ENCODE results near the gene SCAPER.
"Not testable (repeated sequence)": the region's sequence is repeated elsewhere in the genome, so short reads cannot be mapped to it uniquely, and the experiment has no call there.

Gene SCAPER

DNA sequence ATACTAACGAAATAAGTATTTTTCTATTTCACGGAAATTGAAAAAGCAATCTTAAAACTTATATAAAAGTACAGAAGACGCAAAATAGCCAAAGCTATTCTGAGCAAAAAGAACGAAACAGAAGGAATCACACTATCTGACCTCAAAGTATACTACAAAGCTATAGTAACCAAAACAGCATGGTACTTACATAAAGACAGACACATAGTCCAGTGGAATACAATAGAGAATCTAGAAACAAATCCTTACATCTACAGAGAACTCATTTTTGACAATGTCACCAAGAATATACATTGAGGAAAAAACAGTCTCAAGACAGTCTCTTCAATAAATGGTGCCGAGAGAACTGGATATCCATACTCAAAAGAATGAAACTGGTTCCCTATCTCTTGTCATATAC lies 322.6 kb downstream of the SCAPER start:
- in situ Hi-C loops (cut with MboI; ENCODE audit: low sequenced_read_pairs) = no loop called here

DNA sequence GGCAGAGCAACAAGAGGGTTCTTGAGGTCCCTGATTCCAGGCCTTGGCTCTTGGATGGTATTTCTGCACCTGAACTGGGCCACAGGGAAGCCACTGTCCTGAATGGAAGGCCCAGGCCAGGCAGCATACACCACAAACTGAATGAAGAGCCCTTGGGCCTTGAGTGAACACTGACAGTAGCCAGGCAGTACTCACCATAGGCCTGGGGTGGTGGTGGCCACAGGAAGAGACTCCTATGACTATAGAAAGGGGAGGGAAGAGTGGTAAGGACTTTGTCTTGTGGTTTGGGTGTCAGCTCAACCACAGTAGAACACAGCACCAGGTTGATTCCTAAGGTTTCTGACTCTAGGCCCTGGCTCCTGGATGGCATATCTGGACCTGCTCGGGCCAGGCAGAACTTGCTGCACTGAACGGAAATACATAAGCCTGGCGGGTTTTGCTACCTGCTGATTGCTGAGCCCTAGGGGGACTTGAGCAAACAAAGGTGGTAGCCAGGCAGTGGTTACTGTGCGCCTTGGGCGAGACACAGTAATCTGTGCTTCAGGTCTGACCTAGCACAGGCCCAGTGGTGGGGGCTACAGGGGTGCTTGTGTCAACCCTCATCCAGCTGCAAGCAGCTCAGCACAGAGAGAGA lies 327.1 kb downstream of the SCAPER start:
- in situ Hi-C loops (cut with MboI; ENCODE audit: low sequenced_read_pairs) = no loop called here

DNA sequence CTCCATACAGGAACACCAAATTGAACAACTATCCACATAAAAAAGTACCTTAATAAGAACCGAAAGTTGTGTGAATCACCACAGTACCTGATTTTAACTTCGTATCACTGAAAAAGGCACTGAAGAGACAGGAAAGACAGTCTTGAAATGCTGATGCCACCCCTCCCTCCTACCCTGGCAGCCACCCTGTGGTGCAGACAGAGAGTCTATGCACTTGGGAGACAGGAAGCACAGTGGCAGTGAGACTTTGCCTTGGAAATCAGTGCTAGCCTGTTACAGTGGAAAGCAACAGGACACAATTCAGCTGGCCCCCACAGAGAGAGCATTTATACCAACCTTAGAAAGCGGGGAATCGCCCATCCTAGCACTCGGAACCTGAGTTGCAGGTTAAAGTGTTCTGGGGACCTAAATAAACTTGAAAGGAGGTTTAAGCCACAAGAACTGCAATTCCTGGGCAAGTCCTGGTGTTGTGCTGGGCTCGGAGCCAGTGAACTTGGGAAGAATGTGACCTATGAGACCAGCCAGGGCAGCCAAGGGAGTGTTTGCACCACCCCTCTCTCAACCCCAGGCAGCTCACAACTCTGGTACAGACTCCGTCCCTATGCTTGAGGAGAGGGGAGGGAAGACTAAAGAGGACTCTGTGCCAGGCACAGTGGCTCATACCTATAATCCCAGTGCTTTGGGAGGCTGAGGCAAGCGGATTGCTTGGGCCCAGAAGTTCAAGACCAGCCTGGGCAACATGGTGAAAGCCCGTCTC lies 328.4 kb downstream of the SCAPER start:
- in situ Hi-C loops (cut with MboI; ENCODE audit: low sequenced_read_pairs) = no loop called here

DNA sequence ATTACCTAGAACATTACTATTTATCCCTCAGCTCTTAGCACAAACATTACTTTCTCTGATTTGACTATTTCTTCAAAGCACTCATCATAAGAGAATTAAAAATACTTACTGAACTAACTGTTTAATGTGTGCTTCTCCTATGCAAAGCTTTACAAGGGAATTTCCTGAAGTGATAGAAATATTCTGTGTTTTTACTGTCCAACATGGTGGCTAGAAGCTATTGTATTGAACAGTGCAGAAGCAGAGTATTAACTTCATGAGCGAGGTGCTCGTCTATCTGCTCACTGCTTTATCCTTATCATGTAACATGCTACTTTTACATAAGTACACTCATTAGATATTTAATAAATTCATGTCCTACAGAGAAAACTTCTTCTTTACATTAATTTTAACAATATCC lies 329.5 kb downstream of the SCAPER start:
- in situ Hi-C loops (cut with MboI; ENCODE audit: low sequenced_read_pairs) = no loop called here

DNA sequence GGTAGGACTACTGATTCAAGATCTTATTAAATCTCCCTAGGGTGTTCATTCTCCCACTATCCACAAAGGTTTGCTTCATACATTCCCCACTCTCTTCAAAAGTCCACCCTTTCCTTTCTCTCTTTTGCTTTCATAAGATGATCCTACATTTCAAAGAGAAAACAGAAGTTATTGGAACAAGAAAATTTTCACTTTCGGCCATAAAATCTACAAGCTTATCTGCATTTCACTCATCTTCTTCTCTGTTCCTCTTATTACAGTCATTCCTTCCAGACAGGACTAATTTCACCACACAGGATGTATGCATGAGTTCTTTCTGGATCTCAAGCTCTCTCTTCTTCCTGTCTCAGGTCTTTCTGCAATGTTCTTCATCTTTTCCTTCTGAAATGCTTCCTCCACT lies 329.9 kb downstream of the SCAPER start:
- in situ Hi-C loops (cut with MboI; ENCODE audit: low sequenced_read_pairs) = no loop called here

DNA sequence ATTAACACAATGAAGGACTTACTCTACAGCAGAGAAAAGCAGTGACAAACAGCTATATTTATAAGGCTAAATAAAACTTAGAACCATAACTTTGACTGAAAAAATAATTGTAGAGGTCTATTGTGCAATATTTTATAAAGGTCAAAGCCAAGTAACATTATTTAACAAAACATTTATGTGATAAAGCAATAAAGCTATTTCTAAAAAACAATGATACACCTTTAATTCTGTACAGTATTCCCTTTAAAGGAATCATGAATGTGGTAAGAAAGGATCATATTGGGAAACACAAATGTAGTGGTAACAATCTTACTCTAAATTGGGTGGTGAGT lies 332.2 kb downstream of the SCAPER start:
- in situ Hi-C loops (cut with MboI; ENCODE audit: low sequenced_read_pairs) = no loop called here

DNA sequence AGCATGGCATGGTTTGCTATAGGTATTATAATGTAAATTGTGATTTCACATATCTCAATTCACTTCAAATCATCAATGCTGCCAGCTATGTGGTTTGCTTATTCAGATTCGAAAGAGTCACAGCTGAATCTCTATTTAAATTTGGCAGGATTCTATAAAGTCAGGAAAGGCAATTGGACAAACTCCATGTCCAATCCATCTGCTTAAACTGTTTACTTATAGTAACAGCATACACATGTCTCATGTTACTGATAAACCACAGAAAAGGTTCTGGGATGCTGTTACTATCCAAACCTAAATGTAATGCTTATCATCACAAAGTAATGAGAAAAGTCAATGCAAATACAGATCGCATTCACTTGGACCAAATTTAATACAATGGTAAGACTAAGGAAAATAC lies 338.9 kb downstream of the SCAPER start:
- in situ Hi-C loops (cut with MboI; ENCODE audit: low sequenced_read_pairs) = no loop called here

DNA sequence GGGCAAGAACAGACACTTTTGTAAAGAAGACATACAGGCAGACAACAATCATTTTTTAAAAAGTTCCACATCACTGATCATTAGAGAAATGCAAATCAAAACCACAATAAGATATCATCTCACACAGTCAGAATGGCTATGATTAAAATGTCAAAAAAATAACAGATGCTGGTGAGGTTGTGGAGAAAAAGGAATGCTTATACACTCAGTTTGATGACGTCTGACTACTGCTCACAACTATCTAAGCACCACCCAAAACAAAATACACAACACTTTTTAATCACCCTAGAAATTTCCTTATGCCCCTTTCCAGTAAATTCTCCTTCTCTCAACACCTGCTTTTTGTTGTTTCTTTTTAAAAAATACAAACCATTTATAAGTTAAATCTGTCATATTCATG lies 339.8 kb downstream of the SCAPER start:
- in situ Hi-C loops (cut with MboI; ENCODE audit: low sequenced_read_pairs) = no loop called here

DNA sequence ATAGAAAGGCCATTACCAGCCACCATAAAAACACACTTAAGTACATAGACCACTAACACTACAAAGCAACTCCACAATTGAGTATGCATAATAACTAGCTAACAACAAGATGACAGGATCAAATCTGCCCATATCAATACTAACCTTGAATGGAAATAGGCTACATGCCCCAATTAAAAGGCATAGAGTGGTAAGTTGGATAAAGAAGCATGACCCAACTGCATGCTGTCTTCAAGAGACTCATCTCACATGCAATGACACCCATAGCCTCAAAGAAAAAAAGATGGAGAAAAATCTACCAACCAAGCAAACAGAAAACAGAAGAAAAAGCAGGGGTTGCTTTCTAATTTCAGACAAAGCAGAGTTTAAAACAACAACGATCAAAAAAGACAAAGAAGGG lies 349.9 kb downstream of the SCAPER start:
- in situ Hi-C loops (cut with MboI; ENCODE audit: low sequenced_read_pairs) = no loop called here

DNA sequence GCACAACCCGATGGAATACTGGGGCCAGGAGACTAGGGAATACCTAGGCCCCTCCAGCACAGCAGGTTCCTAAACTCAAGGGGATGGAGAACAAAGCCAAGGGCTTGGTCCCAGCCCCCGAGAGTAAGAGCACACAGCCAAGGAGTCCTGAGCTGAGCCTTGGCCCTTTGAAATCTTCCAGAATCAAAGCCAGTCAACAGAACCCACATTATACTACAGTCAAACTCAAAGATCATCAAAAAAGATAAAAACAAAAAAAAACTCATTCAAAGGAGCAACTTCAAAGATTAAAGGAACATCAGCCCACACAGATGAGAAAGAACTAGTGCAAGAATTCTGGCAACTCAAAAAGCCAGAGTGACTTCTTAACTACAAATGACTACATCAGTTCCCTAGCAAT lies 351.6 kb downstream of the SCAPER start:
- in situ Hi-C loops (cut with MboI; ENCODE audit: low sequenced_read_pairs) = no loop called here

DNA sequence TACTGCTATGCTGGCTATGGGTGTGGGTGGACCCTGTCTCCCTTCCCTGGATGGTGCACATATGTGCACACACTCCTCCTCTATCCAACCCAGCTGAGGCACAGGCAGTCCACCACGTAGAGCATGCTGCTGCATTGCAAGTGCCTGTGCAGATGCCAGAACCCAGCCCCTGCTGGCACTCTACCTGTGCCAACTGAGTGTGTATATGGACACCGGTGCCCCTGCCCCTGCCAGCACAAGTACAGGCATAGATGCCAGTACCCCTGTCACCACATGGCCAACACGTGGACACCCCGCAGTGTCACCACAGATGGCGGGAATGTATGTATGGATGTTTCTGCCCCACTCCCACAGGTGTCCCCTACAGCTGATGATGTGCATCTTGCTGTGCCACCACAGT lies 352.0 kb downstream of the SCAPER start:
- in situ Hi-C loops (cut with MboI; ENCODE audit: low sequenced_read_pairs) = no loop called here

DNA sequence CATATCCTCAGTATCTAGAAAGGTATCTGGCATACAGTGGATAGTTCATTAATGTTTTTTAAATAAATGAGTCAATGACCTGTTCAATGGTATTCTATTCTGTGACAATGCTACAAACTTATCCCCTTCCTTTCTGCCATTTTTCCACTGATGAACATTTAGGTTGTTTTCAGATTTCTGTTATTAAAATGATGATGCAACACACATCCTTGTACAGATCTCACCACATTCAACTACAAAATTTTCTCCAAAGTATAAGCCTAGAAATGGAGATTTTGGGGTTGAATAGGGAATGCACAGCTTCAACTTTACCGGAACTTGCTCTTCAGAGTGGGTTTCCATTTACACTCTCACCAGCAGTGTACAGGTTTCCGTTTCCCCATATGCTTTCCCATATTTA lies 358.3 kb downstream of the SCAPER start:
- in situ Hi-C loops (cut with MboI; ENCODE audit: low sequenced_read_pairs) = no loop called here

DNA sequence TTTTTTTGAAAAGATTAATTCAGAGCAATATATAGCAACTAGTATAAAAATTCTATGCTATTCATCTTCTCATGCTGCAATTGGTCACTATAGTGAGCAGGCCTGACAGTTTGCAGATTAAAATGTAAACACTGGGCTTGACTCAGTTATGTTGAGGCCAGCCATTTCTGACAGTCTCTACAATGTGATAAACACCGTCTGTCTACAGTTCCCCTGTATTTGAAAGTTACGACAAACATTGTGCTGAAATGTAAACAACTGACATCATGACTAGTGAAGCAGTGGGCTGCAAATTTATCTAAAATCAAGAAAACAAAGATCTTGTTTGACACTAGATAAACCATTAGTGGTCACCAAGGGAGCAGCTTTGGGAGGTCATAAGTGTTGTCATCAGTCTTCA lies 371.1 kb downstream of the SCAPER start:
- in situ Hi-C loops (cut with MboI; ENCODE audit: low sequenced_read_pairs) = no loop called here

DNA sequence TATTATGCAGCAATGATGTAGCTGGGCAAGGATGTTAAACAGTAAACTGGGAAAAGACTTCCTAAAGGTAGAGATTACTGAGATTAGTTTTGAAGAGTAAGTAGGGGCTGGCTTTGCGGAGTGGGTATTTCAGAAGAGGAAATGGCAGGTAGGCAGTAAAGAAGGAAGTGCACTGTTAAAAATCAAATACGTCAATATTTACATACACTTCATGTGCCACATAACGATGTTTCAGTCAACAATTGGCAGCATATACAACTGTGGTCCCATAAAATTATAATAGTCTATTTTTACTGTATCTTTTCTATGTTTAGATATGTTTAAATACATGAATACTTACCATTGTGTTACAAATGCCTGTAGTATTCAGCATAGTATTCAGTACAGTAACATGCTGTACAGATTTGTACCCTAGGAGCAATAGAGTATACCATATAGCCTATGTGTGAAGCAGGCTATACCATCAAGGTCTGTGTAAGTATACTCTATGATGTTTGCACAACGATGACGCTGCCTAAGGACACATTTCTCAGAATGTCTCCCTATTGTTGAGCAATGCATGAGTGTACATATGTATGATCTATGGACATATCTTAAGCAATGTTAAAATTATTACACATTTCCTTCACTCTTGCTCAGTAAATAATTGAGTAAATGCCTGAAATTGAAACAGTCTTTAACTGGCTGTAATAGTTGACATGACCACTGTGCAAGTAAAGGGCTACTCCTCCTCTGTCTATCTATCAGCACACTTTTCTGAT lies 371.9 kb downstream of the SCAPER start:
- in situ Hi-C loops (cut with MboI; ENCODE audit: low sequenced_read_pairs) = no loop called here

DNA sequence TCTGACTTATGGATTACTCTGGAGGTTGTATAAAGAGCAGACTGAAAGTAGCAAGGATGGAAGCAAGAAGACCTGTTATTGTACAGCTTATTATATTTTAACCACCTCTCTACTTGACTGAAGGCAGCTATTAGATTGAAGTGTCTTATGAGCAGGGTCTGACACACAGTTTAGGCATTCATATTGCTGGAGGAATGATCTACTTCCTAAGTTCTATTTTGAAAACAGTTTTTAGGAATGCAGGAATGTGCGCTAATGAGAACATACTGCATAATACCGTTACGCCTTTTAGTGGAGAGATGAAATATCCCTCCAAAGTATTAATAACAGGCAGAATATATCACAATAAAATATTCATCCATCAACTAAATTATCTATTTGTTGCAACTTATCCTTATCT lies 375.2 kb downstream of the SCAPER start:
- in situ Hi-C loops (cut with MboI; ENCODE audit: low sequenced_read_pairs) = no loop called here

DNA sequence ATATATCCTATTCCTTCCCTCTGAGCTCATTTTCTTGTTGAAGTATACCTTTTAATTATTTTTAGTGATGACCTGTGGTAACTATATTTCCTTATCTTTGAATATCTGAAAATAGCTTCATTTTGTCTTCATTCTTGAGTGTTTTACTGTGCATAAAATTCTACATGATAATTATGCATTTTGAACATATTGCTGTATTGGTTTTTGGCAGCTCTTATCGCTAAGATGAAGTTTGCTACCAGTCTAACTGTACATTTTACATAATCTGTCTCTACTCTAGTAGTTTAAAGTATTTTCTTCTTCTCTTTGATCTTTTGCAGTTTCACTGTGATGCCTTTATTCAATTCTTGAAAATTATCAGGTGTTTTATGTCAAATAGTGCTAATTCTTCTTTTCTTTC lies 379.0 kb downstream of the SCAPER start:
- in situ Hi-C loops (cut with MboI; ENCODE audit: low sequenced_read_pairs) = no loop called here

DNA sequence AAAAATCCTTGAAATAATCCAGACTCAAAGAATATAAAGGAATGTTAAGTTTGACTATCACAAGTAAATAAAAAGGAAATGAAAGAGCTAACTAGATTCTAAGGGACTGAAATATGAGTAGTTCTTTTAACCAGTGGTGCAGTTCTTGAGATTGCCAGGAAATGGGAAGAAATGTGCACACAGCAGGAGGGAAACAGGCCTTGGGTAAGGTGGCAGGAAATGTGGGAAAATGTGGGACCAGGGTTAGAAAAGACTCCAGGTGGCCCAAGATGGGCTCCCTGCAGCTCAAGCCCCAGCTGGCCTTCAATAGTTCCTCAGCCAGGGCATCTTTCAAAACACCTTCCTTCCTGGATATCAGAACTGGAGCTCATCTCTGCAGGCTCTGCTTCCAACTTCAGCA lies 387.2 kb downstream of the SCAPER start:
- in situ Hi-C loops (cut with MboI; ENCODE audit: low sequenced_read_pairs) = no loop called here

DNA sequence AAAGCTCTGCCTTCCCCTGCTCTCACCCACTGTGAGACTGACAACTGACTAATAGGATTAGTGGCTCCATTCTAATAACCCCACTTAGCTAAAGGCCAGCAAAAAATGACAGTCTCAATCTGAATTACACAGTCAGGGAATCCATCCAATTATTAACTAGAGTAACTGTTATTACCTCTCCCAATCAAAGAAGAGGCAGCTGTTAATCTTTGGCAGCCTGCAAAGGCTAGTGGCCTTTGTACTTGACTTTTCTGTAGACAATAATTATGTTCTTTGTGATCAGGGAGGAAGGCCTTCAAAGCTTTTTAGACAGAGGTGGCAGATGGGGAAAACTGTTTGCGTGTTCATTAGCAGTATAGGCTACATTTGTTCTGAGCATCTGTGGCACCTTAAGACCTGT lies 390.9 kb downstream of the SCAPER start:
- in situ Hi-C loops (cut with MboI; ENCODE audit: low sequenced_read_pairs) = no loop called here

DNA sequence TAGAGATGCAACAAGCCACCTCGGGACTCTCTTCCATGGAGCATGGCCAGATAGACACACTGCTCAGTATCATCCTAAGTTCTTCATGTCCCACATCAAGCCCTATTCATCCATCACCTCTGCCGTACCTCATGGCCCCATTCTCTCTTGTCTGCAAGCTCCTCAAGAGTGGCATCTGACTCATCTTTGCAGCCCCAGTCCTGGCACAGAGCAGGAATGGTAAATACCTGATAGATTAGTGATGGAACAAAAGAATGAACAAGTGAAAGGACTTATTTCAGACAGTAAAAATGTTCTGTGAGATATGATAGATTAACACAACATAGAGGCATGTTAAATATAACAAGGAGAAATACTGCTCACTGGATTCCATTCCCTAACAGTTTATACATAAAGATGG lies 392.2 kb downstream of the SCAPER start:
- in situ Hi-C loops (cut with MboI; ENCODE audit: low sequenced_read_pairs) = no loop called here

DNA sequence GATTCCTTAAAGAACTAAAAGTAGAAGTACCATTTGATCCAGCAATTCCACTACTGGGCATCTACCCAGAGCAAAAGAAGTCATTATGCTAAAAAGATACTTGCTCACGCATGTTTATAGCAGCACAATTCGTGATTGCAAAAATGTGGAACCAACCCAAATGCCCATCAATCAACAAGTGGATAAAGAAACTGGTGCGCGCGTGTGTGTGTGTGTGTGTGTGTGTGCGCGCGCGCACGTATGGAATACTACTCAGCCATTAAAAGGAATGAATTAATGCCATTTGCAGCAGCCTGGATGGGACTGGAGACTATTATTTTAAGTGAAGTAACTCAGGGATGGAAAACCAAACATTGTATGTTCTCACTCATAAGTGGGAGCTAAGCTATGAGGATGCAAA lies 394.5 kb downstream of the SCAPER start:
- in situ Hi-C loops (cut with MboI; ENCODE audit: low sequenced_read_pairs) = not testable (repeated sequence)

DNA sequence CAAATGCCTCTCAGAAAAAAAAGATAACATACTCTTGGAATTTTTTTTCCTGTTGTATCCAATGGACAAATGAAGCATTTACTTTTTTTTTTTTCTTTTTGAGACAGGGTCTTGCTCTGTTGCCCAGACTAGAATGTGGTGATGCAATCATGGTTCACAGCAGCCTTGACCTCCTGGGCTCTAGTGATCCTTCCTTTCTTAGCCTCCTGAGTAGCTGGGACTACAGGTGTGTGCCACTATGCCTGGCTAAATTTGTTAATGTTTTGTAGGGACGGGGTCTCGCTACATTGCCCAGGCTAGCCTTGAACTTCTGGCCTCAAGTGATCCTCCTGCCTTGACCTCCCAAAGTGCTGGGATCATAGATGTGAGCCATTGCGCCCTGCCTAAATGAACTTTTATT lies 401.3 kb downstream of the SCAPER start:
- in situ Hi-C loops (cut with MboI; ENCODE audit: low sequenced_read_pairs) = no loop called here

DNA sequence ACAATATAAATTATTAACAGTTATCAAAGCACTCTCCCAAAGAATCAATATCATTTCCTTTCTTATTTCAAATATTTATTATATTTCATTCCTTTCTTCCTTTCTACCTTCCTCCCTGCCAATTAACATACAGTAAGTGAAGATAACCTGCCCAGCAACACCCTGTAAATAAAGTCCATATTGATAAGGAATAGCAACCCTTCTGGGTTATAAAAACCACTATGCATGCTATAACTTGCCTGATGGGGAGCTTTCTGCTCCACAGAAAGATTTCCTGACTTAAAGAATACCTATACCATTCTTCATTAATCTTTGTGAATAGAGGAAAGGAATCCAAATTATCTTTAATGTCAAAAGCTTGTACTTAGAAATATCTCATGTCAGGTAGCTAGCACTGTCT lies 402.0 kb downstream of the SCAPER start:
- in situ Hi-C loops (cut with MboI; ENCODE audit: low sequenced_read_pairs) = no loop called here

Measured in HL-60/S4 (cell line).